HG02763 (cell line): ENCODE measurements around the gene CD300LG.
"Not testable (repeated sequence)": the region's sequence is repeated elsewhere in the genome, so short reads cannot be mapped to it uniquely, and the experiment has no call there.

Experiments used
- ATAC-seq: cut with Tn5 transposase; IDR thresholded peaks from one replicate; pipeline ENCODE4 v1.9.1; 2021; ENCODE audit warnings: mild to moderate bottlenecking, moderate library complexity; ENCODE audit not compliant: unreplicated experiment

The CD300LG gene

DNA sequence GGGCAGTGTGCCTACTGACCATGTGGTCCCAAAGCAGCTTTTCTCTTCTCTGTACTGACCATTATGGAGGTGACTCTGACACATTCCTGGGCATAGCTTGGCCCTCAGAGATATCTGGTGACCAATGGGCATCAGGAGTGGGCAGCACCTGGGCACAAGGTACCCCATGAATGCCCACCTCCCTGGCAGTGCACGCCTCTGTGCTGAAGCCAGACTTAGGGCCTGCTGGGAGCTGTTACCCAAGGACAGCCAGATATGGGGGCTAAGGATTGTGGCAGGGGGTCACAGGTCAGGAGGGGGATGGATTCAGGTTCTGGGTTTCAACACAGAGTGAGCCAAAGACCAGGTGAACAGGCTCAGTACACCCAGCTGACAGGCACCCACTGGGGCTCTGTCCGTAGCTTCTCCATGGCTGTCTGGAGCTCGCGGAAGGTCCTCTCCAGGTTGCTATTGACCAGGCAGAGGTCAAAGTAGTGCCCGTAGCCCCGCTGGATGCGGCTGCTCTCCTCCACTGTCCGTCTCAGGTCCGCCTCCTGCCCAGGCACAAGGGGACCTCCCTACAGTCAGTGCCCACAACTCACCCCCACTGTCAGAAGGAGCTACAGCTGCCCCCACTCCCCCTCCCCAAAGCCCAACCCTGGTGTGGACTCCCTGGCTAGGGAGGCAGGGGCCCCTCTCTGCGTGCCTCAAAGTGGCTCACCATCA is 30.6 kb downstream of the CD300LG start:
- ATAC-seq = no peak

DNA sequence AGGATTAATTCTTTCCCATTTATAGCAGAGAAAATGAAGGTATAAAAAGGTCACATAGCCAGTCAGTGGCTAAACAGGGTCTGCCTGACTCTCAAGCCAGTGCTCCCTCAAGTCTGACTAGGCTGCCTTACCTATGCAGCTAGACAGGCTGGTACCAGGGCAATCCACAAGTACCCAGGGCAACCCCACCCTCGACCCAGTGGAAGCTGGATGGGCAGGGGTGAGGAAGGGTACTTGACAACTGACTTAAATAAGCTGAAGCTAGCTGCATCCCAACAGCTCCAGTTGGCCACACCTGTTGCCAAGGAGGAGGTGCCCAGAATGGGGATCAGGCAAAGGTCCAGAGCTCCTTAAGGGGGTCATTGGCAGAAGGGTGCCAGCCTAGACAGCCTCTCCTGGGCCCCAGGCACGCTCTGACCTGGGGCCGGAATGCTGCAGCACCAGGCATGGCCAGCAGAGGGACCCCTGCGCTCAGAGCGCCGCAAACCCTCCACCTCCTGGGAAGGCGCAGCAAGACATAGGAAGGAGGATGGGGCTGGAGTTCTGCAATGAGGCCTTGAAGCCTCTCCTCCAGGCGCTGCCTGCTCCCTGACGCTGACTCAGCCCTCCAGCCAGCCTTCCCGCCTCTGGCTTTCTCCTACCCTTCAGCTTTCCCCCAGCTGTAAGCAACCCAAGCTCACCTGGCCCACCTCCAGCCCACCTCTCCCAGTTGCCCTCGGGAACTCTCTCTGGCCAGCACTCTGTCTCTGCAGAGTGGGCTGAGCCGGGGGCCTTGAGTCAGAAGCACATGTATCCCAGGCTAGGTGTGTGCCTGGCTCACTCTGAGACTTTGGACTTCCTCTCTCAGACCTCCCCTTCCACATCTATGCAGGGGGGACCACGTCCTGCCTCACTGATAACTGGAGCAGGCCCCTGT is 31.5 kb downstream of the CD300LG start:
- no peak for ATAC-seq

DNA sequence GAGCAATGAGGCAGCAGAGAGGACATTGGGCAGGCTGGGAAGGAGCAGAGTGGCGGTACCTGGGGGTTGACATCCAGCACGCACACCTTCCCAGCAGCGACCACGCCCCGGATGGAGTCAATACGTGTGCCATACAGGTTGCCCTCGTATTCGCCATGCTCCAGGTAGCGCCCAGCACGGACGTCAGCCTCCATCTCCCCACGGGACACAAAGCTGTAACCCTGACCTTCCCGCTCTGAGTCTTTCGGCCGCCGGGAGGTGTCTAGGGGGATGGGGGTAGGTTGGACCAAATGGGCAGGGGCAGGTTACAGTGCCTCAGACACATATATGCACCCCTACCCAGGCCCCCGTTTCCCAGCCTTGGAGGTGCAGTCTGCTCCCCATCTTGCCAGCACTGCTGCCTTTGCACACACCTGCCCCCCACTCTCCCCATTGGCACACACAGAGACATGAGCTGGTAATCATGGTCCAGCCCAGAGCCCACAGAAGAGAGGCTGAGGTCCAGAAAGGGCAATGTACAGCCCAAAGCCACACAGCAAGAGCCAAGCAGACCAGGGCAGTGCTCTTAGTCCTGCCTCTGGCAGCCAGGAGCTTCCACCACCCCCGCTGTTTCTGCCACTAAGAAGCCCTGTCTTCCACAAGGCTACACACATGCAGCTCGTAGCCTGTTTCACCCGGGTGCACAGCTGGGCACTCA is 32.9 kb downstream of the CD300LG start:
- no peak for ATAC-seq

DNA sequence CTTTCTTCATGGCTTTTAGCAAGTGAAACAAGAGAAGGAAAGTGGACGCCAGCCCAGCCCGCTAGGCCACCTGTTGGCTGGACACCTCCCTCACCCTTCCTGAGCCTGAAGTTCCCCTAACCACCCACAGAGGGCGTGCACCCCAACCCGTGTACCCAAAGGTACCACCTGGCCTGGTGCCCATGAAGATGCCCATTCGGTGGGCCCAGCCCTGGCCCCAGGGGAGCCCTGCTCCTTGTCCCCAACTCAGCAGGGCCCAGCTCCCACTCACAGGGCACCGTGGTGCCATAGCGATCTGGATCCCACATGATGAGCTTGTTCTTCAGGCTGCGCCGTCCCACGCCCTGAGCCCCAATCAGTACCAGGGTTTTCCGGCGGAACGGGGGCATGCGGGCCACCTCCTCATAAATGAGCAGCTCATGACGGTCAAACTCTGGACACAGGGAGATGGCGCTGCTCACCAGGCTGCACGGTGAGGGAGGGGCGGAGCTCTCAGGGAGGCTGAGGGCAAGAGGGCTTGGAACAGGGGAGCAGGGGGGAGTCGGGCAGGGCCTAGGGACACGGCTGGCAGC is 33.5 kb downstream of the CD300LG start:
- ATAC-seq = no peak

- ATAC-seq = no peak
Observed at GRCh38 chr17:43881181-43881580, 34.2 kb downstream of the CD300LG start.

GRCh38 chr17:43881758-43882505 is 35.0 kb downstream of the CD300LG start:
- no peak for ATAC-seq

DNA sequence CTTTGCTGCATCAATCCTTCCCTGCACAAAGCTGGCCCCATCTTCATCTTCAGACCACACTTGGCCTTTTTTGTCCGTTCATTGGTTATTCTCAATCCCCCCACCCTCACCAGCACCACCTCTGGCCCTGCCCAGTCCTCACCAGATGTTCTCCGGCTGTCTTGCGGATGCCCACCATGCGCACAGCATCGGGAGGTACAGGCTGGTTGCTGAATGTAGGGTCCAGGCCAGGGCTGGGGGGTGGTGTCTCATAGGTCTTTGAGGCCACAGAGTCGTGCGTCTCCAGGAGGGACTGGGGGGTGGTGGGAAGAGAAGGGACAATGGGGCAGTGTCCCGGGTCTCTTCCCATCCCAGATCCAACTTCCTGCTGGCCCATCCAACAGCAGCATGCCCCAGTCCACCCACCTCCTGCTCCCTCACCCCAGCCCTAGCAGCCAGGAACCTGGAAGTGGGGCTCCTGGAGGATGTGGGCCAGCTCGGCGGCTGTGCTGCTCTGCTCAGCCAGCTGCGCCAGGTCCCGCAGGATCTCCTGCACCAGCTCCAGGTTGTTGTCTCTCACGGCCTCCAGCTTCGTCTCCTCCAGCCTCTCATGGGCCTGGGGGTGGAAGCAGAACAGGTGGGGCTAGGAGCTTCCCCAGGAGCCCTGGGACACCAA is 35.9 kb downstream of the CD300LG start:
- no peak for ATAC-seq

DNA sequence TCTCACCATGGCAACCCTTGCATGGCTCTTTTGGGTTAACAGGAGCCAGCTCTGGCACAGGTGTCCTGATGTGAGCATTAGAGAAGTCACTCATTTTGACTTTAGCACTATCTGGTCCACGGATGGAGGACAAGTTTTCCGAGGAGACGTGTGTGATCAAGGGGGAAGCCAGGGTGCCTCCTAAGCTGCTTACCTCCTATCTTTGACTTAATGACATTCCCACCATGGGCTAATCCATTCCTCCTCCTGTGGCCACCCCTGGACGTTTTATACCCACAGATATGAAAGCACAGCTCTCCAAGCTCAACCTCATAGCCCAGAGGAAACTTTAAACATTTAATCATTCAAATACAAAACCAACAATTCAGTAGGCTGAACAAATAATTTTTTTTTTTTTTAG is 41.6 kb downstream of the CD300LG start:
- ATAC-seq = no peak

DNA sequence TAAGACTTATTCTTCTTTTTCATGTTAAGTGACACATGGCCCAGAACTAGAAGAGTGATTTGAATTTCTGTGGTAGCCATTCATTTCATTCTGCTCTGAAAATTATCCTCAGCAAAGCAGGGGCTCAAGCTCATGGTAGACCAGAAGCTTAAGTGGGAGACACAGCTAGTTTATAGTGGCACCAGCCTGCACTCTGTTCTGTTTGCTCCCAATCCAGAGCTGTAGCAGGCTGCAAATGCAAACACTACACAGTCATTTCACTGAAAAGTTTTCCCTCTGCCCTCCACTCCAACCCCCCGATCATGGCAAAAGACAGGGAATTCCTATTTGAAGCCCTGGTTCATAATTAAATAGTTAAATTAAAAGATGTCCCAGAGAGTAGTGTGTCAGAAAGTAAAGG is 43.3 kb downstream of the CD300LG start:
- no peak for ATAC-seq

DNA sequence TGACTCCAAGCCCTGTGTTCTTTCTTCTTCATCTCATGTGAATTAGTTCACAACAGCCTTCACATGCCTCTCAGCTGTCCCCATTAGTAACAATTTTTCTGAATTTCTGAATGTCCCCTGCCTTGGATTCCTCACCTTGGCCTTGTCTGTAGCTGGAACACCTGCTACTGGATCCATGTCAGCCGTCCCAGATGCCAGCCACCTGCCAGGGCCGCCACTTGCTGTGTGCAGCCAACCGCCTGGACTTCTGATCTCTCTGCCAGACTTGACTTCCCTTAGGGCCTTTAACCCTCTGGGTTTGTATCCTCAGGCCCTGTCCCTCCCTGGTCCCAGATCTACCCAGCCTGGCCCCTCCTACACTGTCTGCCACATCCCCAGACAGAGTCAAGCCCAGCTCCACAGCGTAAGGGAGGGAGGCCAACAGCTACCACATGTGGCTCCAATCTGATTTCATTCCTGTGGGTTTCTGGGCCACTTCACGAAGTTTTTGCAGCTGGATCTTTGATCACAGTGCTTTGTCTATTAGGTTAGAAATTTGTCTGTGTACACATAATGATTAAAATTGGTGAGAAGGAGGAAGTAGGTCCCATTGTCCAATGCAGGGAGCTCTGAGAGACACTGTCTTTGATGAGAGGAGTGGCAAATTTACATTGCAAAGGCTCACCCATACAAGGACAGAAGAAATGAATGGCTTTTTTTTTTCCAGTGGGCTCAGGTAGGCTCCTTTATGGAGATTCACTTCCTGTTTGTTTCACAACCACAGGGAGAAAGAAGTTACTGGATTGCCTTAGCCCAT is 45.1 kb downstream of the CD300LG start:
- ATAC-seq = no peak

GRCh38 chr17:43892647-43892952 is 45.6 kb downstream of the CD300LG start:
- no peak for ATAC-seq

DNA sequence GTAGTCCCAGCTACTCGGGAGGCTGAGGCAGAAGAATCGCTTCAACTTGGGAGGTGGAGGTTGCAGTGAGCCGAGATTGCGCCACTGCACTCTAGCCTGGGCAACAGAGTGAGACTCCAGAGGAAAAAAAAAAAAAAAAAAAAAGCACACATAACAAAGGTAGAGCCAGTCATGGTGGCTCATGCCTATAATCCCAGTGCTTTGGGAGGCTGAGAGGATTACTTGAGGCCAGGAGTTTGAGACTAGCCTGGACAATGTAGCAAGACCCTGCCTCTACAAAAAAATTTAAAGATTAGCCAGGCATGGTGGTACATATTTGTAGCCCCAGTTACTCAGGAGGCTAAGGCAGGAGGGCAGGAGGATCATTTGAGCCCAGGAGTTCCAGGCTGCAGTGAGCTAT is 47.5 kb downstream of the CD300LG start:
- not testable (repeated sequence) for ATAC-seq

DNA sequence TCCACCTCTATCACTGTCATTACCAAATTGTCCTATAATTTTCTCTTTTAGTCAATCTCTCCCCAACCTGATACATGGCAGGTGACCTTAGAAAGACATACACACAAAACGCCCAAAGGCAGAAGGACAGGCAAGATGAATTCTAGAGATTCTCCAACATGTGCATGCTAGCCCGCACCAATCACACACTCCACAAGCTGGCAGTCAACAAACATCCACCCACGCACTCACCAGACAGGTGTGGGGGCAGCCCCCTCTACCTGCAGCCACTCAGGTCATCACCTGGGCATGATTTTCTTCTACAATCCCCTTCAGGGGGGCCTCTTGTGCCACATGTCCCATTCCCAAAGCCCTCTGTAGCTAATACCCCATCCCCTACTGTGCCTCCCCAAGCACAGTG is 50.9 kb downstream of the CD300LG start:
- no peak for ATAC-seq

GRCh38 chr17:43898446-43898845 is 51.5 kb downstream of the CD300LG start:
- ATAC-seq = no peak

GRCh38 chr17:43900183-43900857 is 53.3 kb downstream of the CD300LG start:
- no peak for ATAC-seq

DNA sequence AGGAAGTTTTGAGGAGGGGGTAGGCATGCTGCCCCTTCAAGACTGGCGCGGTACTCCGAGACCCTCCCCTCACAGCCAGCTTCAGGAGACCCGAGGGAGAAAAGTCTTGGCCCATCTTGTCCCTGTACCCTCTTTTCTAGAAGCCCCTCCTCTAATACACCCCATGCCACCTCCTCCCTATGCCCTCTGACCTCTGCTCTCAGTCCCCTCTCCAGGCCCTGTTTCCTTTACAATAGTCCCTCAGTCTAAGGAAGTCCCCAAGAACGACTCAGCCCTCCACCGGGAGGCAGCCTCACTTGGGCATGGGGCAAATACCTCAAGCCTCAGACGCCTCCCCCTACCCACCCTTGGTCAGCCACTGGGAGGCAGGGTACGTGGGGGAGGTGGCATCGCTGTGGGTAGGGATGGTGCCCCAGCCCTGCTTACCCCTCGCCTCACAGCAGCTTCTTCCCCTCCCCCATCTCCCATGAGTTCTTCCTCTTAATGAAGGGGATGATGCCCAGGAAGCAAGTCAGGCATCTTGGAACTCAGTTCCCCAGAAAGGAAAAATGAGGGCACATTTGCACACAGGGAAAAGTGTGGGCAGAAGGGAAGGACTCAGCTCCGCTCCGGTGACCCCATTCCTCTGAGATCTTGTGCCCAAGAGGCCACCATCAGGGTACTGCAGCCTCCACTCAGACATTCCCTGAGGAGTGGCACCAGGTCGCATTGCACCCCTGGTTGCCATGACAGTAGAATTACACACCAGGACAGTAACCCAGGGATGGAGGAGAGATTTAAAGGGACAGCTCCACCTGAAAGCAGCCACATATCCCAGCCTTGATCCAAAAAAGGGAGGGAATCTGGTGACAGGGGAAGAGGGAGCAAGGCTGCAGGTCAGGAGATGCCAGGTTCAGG is 54.1 kb downstream of the CD300LG start:
- no peak for ATAC-seq

- no peak for ATAC-seq
Observed at GRCh38 chr17:43901861-43902589, 55.0 kb downstream of the CD300LG start.
